ENCODE data around the gene BDNF.
"Not testable (repeated sequence)": the region's sequence is repeated elsewhere in the genome, so short reads cannot be mapped to it uniquely, and the experiment has no call there.

The BDNF gene

DNA sequence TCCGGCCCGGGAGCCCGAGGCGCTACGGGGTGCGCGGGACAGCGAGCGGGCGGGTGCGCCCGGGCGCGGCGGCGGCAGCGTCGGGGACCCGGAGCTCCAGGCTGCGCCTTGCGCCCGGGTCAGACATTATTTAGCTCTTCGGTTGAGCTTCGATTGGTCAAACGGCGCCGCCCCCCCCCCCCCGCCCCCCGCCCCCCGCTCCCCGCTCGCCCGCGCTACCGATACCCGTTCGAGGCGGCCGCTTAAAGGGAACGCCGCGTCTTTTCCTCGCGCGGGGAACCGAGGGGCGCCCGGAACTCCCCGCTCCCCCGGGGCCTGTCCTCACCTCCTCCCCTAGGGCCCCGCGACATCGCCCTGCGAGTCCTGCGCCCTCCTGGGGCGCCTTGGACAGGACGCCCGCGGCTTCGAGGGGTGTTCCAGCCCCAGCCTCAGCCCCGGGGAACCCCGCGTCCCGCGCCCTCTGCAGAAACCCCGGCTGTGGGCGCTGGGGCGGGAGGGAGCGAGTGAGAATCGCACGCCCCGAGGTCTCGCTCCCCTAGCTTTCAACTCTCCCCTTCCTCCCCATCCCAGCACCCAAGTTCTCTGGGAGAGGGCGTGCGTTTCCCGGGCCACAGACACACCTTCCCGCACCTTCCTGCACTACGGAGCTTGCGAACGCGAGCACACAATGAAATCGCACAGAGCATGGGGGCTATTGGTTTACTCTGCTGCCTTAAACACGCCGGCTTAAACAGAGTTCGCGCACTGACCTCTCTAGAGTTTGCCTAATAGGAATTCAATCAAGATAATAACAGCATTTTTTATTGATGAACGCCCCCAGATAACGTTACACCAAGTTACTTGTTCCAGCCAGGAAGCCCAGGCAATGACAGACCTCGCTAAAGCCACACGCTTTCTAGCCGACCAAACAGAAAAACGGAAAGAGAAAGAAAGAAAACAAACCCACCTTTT lies at the start of gene BDNF:
BDNF (minus strand) TSS at position 105 of the 951 bp plus-strand sequence. CDS start 41,891 bp downstream, outside the sequence.
- DNase-seq (ENCODE audit: low spot score) = peak; percentile 78

DNA sequence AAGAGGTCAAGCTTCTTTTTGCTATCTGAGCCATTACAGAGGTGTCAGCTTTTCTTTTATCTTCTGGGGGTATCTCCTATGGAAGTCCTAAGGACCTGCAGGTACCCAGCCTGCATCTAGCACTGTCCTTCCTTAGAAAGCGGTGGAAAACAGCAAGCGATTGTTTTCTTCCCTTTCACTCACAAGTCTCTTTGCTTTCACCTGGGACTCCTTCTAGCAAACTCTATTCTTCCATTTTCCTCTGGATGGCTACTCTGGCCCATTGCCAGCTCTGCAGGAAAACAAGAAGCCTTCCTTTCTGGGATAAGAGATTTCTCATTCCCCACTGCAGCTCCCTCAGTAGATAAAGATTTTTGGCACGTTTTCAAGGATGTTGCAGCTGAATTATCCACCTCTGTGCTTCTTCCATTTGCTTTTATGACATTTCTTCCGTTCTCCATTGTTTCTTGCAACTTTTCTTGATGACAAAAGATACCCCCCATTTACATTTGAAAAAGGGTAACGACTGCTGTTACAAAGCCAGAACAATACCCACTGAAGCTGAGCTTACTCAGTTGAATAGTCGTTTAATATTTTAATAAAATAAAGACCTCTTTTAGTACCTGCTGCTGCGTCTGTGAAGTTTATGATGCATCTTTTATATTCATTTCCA lies 40.2 kb upstream of the BDNF start:
- no peak for DNase-seq (ENCODE audit: low spot score)

DNA sequence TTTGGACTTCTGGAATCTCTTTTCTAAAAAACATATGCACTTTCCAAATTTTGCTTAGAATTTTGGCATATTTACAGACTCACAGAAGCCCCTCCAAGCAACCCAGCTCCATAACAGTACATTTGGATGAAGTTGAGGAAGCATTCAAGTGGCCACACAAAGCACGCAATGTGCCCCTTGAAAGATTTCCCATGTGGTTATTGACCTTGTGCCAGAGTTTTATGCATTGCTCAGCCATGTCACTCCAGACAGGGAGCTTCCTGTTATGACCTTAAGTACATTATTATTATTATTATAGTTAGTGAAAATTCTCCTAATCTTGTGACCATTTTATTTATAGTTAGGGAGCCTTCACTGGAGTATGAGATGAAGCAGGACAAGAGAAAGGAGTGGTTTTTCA lies 35.0 kb upstream of the BDNF start:
- DNase-seq (ENCODE audit: low spot score) = no peak

DNA sequence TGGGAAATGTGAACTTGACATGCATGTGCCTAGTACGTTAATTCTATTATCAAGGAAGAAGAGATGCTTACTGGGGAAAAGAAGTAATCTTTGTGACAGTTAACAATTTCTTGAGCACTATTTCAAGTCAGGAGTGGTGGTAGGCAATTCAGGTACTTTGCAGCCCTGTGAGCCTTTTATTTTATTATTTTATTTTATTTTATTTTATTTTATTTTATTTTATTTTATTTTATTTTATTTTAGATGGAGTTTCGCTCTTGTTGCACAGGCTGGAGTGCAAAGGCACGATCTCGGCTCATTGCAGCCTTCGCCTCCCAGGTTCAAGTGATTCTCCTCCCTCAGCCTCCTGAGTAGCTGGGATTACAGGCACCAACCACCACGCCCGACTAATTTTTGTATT lies 31.5 kb upstream of the BDNF start:
- not testable (repeated sequence) for DNase-seq (ENCODE audit: low spot score)

DNA sequence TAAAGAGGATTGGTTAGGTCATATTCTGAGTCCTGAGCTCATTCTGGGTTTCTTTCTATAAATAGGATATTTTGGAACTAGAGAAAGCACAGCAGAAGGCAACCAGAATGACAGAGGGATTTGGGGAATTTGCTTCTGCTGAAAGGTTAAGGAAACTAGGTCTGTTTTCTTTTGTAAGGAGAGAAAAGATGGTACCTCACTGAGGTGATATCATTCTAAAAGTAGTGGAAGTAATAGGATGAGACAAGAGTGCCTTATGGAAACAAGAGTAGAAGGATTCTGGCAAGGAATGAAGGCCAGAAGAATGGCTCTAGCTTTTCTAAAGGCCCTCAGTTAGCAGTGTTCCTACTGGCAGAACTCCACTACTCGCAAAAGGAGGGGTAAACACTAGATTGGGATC lies 26.7 kb upstream of the BDNF start:
- no peak for DNase-seq (ENCODE audit: low spot score)

DNA sequence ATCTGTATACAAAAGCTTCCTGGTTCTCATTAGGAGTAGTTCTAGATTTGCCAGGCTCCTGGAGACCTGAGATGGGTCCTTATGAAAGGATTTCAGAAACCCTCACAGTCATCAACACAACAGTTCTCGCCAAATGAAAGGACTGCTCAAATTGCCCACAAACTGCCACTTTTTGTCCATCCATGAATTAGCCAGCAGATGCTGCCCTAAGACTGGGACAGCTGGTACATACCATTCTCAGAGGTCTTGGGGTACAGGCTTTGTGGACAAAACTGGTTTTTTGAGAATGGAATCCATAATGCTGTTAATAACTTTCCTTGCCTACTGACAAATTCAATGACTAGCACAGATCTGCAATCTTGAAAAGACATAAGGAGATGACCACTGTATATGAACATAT lies 23.4 kb upstream of the BDNF start:
- peak; percentile 9 for DNase-seq (ENCODE audit: low spot score)

DNA sequence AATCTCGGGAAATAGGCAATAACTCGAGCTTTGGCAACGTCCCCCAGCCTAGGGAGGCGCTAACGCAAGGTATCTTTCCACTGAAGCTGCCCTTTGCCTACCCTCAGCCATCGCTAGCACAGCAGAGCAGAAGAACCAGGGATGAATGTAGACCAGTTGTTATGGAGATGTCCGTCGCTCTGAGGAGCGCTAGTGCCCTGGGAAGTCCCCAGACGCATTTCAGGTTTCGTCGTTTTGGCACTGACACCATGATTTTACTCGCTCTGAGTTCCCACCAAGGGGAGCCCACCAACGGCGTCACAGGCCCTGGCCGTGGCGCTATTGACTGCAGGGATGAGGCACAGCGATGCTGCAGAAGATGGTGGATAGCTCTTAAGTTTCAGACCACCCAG lies 22.7 kb upstream of the BDNF start:
- peak; percentile 29 for DNase-seq (ENCODE audit: low spot score)

DNA sequence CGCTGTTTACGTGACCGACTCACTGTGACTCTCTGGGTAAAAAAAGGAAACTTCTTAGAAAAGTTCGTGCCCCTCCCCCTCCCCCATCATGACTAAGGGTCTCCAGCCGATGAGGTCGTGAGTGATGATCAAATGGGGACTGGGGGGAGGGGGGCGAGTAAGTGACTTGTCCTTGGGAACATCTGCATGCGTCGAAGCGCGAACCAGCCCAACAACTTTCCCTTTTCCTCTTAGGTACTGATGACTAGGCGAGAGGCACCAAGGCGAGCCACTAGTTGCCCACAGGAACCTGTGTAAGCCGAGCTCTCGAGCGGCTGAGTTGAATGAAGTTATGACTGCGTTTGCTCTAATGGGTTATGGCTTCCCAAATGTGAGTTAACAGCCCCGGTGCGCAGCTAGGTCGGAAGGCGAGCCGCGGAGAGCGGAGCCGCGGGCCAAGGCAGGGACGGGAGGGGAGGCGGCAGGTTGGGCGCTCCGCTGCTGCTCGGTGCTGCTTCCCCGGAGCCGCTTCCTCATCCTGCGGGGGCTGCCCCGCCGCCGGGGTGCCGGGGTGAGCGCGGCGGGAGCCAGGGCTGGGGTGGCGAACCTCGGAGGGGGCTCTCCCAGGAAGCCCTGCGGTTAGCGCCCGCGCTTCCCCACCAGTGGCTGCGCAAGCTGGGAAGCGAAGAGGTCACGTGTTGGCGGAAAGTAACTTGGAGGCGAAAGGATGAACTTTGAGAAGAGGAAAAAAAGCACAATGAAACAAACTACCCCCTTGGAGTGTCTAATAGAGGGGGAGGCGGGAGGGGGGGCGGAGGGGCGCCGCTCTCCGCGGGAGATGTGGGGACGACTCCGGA lies 22.1 kb upstream of the BDNF start:
- peak; percentile 31 for DNase-seq (ENCODE audit: low spot score)

DNA sequence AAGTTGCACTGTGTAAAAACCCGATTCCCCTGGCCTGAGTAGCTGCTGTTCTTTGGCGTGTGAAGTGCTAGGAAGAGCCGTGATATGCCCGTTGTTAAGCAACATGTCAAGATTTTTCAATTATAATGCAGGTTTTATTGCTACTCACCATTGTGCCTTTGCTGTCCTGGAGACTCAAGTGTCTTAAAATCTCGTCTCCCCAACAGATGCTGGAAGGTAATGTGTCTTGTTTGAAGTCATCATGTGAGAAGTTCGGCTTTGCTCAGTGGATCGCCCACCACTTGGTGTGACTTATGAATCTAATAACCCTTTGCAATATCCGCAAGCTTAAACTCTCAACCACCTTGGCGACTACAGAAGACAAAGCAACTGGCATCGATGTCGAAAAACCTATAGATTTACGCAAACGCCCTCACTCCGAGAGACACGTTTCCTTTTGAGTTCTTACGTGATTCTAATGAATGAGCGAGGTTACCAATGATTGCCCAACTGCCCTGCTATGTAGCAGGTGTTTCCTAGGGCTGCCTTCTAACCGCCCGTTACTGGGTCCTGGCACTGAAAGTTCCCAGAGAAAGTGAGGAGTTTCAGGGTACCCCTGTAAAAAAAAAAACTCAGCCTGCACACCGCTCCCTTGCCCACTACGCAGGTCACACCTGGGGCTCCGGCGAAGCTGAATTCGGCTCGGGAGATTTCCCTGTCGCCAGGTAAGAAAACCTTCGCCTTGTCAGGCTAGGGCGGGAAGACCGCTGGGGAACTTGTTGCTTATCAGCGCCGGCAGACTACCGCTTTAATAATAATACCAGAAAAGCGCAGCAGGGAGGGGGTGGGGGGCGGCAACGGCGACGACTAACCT lies 21.2 kb upstream of the BDNF start:
- DNase-seq (ENCODE audit: low spot score) = no peak

DNA sequence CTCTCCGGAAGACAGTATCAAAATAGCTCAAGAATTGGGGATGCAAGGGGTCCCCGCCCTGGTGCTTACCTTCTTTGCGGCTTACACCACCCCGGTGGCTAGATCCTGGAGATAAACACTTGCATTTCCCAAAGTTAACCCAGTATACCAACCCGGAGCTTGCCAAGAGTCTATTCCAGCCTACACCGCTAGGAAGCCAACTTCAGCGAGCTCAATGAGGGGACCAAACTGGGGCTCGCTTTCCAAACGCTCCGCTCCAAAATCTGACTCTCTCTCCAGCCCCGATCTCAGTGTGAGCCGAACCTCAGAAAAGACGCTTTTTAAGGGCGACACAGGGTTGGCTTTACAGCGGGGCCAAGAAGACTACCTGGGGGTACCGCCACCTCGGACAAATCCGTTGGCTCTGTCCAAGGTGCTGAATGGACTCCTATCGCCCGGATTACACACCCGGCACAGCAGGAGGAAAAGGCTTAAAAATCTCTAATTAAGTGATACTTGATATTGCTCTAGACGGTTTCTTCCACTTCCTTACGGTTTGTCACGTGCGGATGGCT lies 20.1 kb upstream of the BDNF start:
- DNase-seq (ENCODE audit: low spot score) = peak; percentile 54

DNA sequence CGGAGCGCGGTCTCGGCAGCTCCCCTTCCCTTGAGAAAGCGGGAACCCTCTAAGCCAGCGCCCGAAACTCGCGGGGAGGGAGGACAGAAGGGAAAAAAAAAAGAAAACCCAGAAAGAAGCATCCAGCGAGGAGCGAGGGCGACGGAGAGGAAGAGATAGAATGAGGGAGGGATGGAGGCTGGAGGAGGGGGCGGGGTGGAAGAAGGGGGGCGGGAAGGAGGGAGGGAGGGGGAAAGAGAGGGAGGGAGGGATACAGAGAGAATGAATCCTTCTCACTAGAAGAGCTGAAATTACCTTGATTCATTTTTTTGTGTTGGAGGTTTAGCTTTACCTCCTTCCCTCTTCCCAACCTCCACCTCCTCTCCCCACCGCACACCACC lies 19.3 kb upstream of the BDNF start:
- DNase-seq (ENCODE audit: low spot score) = no peak

DNA sequence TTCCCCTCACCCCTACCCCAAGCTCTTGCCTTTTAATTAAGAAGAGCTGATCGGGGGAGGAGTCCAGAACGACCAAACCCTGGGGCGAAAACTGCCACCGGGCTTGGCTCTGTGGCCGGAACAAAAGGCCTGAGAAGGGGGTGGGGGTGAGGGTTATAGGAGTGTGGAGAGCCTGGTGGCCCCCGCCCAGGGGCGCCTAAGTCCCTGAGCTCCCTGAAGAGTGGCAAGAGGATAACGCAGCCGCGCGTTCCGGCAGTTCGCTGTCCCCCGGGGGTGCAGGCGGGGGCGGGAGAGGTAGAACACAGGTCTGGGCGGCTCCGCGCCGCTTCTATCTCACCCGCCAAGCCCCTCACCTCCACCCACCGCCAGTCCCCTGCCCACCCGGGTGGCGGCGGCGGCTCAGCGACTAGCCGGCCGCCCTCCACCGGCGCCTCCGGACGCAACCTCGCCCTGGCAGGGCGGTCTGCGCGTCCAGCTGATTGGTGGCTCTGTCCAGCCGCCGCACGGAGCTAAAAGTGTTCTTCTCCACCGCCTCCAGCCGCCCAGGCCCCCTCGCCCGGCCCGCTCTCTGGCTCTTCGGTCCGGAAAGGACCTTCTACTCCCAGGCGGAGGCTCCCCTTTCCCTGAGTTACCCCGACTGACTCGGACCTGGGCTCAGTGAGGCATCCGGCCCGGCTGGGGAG lies 18.7 kb upstream of the BDNF start:
- peak; percentile 62 for DNase-seq (ENCODE audit: low spot score)

DNA sequence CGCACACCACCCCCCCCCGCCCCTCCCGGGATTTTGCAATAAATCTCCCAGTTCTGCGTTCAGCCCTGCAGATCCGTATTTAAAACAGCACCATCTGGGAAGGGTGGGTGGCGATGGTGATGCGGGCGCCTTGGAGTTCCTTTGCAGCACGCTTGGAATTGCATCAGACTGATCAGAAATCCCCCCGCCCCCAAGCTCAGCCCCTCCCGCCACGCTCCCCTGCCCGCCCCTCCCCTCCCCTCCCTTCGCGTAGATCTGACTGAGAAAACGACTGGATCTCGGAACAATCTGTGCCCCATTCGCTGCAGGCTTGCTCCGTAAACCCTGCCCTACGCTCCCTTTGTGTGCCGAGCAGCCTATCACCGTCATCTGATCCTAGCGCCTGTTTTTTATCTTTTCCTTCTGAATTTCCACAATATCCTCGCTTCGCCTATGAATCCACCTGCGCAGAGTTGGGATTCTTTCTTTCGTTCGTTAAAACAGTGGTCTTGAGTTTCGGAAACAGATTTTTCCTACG lies 18.1 kb upstream of the BDNF start:
- DNase-seq (ENCODE audit: low spot score) = peak; percentile 88

DNA sequence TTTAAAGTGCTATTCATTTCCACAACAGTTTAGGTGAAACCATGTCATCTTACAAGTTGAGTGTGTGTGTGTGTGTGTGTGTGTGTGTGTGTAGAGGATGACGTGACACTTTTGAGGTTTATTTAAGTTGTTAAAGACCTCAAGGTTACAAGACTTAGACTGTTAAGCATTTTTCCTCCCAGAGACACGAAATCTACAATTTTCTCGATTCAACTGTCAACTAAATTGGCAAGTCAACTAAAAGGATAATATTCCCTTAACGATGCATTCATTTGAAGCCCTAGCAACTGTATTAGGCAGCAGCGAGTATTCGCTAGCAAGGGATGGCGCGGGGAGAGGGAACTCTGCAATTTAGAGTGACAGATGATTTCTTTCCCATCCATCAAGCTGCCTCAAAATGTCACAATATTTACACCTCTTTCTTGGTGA lies 17.6 kb upstream of the BDNF start:
- DNase-seq (ENCODE audit: low spot score) = no peak

DNA sequence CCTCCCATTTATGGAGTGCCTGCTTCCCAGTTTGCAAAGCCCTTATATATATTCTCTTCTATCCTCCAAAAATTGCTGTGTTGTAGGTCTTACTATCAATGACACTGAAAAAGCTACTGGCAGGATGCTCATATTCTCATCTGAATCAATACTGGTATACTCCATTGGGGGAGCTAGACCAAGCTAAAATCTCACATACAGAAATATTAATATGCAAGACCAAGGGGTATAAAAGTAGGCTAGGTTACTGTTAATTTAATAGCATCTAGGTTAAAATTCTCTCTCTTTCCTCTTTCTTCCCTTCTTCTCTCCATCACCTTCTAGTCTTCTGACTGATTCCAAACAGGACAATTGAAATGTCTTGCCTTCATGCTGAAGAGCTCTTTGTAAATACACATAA lies 17.1 kb upstream of the BDNF start:
- peak; percentile 12 for DNase-seq (ENCODE audit: low spot score)

DNA sequence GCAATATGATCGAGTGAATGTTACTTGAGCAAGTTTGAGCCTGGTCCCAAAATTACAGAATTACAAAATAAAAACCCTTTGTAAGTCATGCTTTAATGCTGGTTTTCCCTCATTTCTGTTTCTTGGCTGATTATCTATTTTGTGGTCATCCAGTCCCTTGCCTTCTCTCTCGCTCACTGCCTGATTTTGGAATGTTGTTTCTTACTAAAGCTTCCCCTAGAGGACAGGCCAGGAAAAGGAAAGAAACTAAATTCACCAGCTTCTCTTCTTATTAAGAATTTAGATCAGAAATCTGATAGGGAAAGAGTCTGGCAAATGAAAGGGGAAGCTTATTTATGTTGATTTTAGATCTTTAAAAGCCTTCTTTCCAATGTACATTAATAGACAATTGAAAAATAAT lies 16.6 kb upstream of the BDNF start:
- DNase-seq (ENCODE audit: low spot score) = peak; percentile 65

DNA sequence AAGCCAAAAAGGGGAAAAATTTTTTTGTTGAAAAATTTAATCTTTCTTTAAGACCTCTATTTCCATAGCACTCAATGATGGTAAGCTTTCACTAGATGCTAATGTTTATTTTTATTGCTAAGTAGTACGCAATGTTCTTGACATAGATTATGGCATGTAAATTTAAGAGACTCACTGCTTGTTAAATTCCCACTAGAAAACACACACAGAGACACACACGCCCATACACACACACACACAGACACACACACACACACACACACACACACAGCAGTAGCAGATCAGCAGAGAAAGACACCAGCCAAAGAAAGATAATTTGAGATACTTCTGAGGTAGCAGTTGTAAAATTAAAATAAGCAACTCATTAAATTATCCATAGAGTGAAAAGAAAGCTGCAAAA lies 16.0 kb upstream of the BDNF start:
- no peak for DNase-seq (ENCODE audit: low spot score)

DNA sequence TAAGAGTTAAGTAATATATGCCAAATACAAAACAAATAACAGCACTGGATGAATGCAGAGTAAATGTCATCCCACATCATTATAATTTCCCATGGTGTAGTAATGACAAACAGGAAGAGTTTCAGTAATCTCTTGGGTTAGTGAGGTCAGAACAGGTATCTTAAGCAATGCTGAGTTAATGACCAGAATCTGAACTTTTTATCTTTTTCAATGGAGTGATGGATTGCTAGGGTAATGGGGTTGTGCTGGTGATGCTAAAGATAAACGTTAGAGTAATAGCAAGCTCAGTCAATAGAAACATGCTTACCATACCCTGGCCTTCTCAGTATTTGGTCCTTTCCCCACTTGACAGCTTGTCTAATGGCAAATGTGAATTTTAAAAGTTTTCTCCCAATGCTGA lies 11.5 kb upstream of the BDNF start:
- DNase-seq (ENCODE audit: low spot score) = no peak

DNA sequence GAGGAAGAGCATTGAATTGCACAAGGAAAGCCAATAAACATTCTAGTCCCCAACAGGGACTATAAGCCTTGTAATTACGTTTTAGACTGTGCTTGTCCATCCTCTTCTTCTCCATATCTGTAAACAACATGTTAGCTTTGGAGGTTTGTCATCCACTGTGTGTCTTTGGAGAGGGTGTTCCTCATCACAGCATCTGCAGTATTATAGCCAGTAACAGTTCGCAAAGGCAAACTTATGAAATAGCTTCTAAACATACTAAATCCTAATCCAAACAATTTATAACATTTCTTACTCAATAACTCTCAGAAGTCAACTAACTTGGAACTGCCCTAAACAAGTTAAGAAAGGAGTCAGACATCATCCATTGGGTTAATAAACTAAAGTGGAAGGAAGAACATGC lies 10.3 kb upstream of the BDNF start:
- DNase-seq (ENCODE audit: low spot score) = no peak

DNA sequence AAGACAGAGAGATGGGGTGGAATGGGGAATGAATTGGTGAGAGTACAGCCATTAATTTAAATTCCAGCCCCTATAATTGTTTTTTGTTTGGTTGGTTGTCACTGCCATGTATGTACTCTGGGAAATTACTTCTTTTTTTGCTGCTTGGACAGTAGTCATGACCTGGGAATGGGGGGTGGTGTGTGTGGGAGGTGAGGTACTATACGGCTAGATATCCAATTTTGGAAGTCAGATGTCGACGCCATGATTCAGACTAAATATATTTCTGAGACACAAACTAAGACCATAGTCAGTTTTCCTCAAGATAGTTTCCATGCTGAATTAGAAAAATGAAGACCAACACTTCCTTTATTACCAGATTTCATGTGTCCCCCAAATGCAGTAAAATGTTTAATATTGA lies 7.4 kb upstream of the BDNF start:
- DNase-seq (ENCODE audit: low spot score) = no peak

All from AG08395 (cell line).